Skeletal muscle tissue (tissue), 4 donors: ENCODE measurements around the gene SYK. TPM values are rescaled to one million over a fixed set of nuclear protein-coding genes. Genes with fewer than 3 reads are reported as not detected.

Experiments used
- H3K27ac ChIP-seq: one replicate; pipeline ENCODE4 v1.7.0; 2013; ENCODE audit warnings: mild to moderate bottlenecking, low read depth, low read length, inconsistent platforms
- H3K27me3 ChIP-seq, 3 donors: one replicate each; pipeline ENCODE4 v1.7.0; 2013; ENCODE audit warnings: low read length in 3 of 3; ENCODE audit not compliant: control insufficient read depth in 3 of 3, insufficient read depth in 3 of 3
- H3K36me3 ChIP-seq, 3 donors: one replicate each; pipeline ENCODE4 v1.7.0; 2013; ENCODE audit warnings: low read length in 3 of 3; ENCODE audit not compliant: control insufficient read depth in 3 of 3, insufficient read depth in 3 of 3
- H3K4me1 ChIP-seq, 3 donors: one replicate each; pipeline ENCODE4 v1.7.0; 2013; ENCODE audit warnings: low read length in 3 of 3, mild to moderate bottlenecking in 3 of 3; ENCODE audit not compliant: control insufficient read depth in 3 of 3, insufficient read depth in 3 of 3
- H3K4me3 ChIP-seq, 3 donors: one replicate each; pipeline ENCODE4 v1.7.0; 2013; ENCODE audit warnings: low read length in 3 of 3
- H3K9ac ChIP-seq, 3 donors: one replicate each; pipeline ENCODE4 v1.7.0; 2013; ENCODE audit warnings: low read length in 3 of 3, mild to moderate bottlenecking in 3 of 3, moderate library complexity in 2 of 3, low read depth in 1 of 3
- H3K9me3 ChIP-seq, 3 donors: one replicate each; pipeline ENCODE4 v1.7.0; 2013; ENCODE audit warnings: low read length in 3 of 3; ENCODE audit not compliant: control insufficient read depth in 3 of 3
- total RNA-seq: library from RNA; depleted of rRNA; stranded (reverse); fragments of >200 nt; gene quantifications from one replicate; pipeline ENCODE4 v1.2.3, GENCODE V29; 2014
- donor health status: Osteomylitis.

Gene SYK
- total RNA-seq, 1 donor from 2014 or later, result 4.7 TPM

GRCh38 chr9:90942555-90942954 lies 140.9 kb downstream of the SYK start:
- Histone ChIP-seq H3K4me1 (no peaks in the 10 kb centered on the region), H3K27ac (no peak overlapping the region), H3K36me3 (no peaks in the 10 kb centered on the region), H3K9ac (no peak overlapping the region), H3K27me3 (peaks cover 0 to 3% (median 3%) of the 10 kb centered on the region in 3 donors), H3K4me3 (no peak overlapping the region), H3K9me3 (peaks cover 0 to 5% (median 3%) of the 10 kb centered on the region in 3 donors)

- no peaks in the 10 kb centered on the region for H3K36me3 ChIP-seq
- H3K4me1 ChIP-seq, result no peaks in the 10 kb centered on the region
- no peak overlapping the region for H3K9ac ChIP-seq
- H3K27ac ChIP-seq, result no peak overlapping the region
- H3K27me3 ChIP-seq, result peaks cover 2 to 3% (median 3%) of the 10 kb centered on the region in 3 donors
- H3K4me3 ChIP-seq, result no peak overlapping the region
- peaks cover 0 to 5% (median 3%) of the 10 kb centered on the region in 3 donors for H3K9me3 ChIP-seq
These were observed 141.7 kb downstream of the SYK start for GRCh38 chr9:90943341-90943740.

GRCh38 chr9:90945336-90945735 lies 143.7 kb downstream of the SYK start:
- Histone ChIP-seq H3K9ac (no peak overlapping the region), H3K27me3 (peaks cover 2 to 3% (median 3%) of the 10 kb centered on the region in 3 donors), H3K36me3 (no peaks in the 10 kb centered on the region), H3K9me3 (peaks cover 0 to 5% (median 1%) of the 10 kb centered on the region in 3 donors), H3K4me1 (no peaks in the 10 kb centered on the region), H3K27ac (no peak overlapping the region), H3K4me3 (no peak overlapping the region)

- no peaks in the 10 kb centered on the region for H3K4me1 ChIP-seq
- peaks cover 2 to 3% (median 3%) of the 10 kb centered on the region in 3 donors for H3K27me3 ChIP-seq
- no peaks in the 10 kb centered on the region for H3K36me3 ChIP-seq
- H3K9me3 ChIP-seq, result no peaks in the 10 kb centered on the region
- H3K4me3 ChIP-seq, result no peak overlapping the region
- H3K9ac ChIP-seq, result no peak overlapping the region
- no peak overlapping the region for H3K27ac ChIP-seq
These were observed 145.4 kb downstream of the SYK start for GRCh38 chr9:90946982-90947381.

Other genes starting within 250 kb of the SYK start
- gene DIRAS2, start 159.0 kb upstream of the SYK start, total RNA-seq, result 0.52 TPM